Vagina (tissue), 2 donors: Measurements from ENCODE around the gene ALOXE3. TPM values are rescaled to one million over a fixed set of nuclear protein-coding genes. Genes with fewer than 3 reads are reported as not detected.

Experiments
- DNase-seq, 2 donors: peaks; one replicate each; pipeline ENCODE4 v3.0.0-alpha.2; 2017; ENCODE audit errors: extremely low spot score in 2 of 2
- H3K27ac ChIP-seq: fragments of 200-600 bp; sonication (generic); one replicate; pipeline ENCODE4 v1.5.1; 2019
- H3K27me3 ChIP-seq: fragments of 200-600 bp; sonication (generic); one replicate; pipeline ENCODE4 v1.5.1; 2019
- H3K36me3 ChIP-seq, 2 donors: fragments of 200-600 bp; sonication (generic); one replicate each; pipeline ENCODE4 v1.5.1; 2017 to 2019
- H3K4me1 ChIP-seq: fragments of 200-600 bp; sonication (generic); one replicate; pipeline ENCODE4 v1.5.1; 2019
- H3K4me3 ChIP-seq, 2 donors: fragments of 200-600 bp; sonication (generic); 1 replicate in 1 of 2; 2 replicates in 1 of 2; pipeline ENCODE4 v1.5.1; 2016 to 2019
- H3K9me3 ChIP-seq: fragments of 200-600 bp; sonication (generic); one replicate; pipeline ENCODE4 v1.5.1; 2019
- POLR2A ChIP-seq, 2 donors: fragments of 450-650 bp; IDR thresholded peaks; one replicate each; pipeline ENCODE4 v1.6.1; 2017; ENCODE audit warnings: antibody characterized with exemption in 2 of 2, mild to moderate bottlenecking in 2 of 2, moderate library complexity in 2 of 2
- POLR2AphosphoS5 ChIP-seq, 2 donors: sonication (generic); formaldehyde crosslinking; IDR thresholded peaks; one replicate each; pipeline ENCODE4 v1.9.0; 2017; ENCODE audit warnings: antibody characterized with exemption in 2 of 2, mild to moderate bottlenecking in 2 of 2, low read depth in 1 of 2; ENCODE audit not compliant: insufficient read depth in 1 of 2
- intact Hi-C: fragments of 100-400 bp; cut with DNase I; formaldehyde crosslinking; loops from one replicate; pipeline ENCODE4 v1.15.1; 2023
- total RNA-seq: library from RNA; depleted of rRNA; stranded (reverse); fragments of >200 nt; gene quantifications from one replicate; pipeline ENCODE4 v1.2.3, GENCODE V29; 2016
- TF ChIP-seq, protein P1 (sequence below), 3 experiments: fragments of 450-650 bp in 2 of 3; fragments of 200-600 bp in 1 of 3; sonication (generic) in 1 of 3; IDR thresholded peaks; one replicate each; pipeline ENCODE4 v1.5.1; 2017 to 2019; ENCODE audit warnings: antibody characterized with exemption in 3 of 3, mild to moderate bottlenecking in 2 of 3, moderate library complexity in 2 of 3

The ALOXE3 gene
- total RNA-seq, 1 donor from 2014 or later: 1.5 TPM

DNA sequence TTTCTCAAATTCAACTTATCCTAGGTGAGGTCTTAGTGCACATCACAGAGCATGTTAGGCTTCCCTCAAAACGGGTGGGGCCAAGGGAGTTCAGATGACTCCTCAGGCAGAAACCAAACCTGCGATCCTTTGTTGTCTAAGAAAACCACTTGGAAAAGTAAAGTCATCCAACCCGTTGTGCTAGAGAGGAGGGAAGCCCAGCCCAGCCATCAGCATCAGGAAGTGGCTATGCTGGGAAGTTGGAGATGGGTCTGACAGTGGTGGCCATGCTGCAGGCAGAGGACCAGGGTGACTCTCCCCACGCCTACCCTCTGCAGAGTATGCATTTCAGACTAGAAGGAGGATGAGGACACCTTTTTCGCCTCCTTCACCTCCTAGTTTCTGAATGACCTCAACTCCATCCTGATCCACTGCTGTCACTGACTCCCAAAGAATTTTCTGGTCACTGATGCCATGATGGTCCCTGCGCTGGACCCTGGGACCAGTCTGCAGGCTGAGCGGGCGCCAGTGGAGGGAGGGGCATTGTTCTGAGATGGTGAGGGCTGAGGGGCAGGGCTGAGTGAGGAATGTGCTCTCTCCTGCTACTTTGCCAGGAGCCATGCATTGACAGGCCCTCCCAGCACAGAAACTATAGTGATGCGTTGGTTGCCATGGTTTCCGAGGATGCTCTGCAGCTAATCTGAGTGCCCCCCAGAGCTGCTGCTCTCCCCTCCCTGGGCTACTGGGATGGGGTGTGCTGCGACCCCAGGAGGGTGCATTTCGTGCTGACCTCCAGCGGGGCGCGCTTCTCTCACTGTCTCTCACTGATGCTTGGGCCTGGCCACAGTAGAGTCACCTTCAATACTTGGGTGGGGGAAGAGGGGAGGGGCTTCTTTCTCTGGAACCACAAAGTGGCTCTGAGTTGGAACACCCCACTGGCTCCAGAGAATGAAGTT, 51.2 kb downstream of the ALOXE3 start:
- TF ChIP-seq, protein P1, sequence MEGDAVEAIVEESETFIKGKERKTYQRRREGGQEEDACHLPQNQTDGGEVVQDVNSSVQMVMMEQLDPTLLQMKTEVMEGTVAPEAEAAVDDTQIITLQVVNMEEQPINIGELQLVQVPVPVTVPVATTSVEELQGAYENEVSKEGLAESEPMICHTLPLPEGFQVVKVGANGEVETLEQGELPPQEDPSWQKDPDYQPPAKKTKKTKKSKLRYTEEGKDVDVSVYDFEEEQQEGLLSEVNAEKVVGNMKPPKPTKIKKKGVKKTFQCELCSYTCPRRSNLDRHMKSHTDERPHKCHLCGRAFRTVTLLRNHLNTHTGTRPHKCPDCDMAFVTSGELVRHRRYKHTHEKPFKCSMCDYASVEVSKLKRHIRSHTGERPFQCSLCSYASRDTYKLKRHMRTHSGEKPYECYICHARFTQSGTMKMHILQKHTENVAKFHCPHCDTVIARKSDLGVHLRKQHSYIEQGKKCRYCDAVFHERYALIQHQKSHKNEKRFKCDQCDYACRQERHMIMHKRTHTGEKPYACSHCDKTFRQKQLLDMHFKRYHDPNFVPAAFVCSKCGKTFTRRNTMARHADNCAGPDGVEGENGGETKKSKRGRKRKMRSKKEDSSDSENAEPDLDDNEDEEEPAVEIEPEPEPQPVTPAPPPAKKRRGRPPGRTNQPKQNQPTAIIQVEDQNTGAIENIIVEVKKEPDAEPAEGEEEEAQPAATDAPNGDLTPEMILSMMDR (IDR thresholded peaks at IDR 0.05): no peak
- TF ChIP-seq POLR2A (IDR thresholded peaks at IDR 0.05): no peak
- TF ChIP-seq POLR2AphosphoS5 (IDR thresholded peaks at IDR 0.05; ENCODE audit: insufficient read depth in 1 of 2, low read depth in 1 of 2): no peak
- Histone ChIP-seq H3K36me3 (no peaks in the 10 kb centered on the region), H3K27me3 (no peaks in the 10 kb centered on the region), H3K4me1 (peaks cover 21% of the 10 kb centered on the region), H3K27ac (no peak overlapping the region), H3K9me3 (no peaks in the 10 kb centered on the region), H3K4me3 (no peak overlapping the region)
- DNase-seq: no peak
- intact Hi-C loops: no loop called here

DNA sequence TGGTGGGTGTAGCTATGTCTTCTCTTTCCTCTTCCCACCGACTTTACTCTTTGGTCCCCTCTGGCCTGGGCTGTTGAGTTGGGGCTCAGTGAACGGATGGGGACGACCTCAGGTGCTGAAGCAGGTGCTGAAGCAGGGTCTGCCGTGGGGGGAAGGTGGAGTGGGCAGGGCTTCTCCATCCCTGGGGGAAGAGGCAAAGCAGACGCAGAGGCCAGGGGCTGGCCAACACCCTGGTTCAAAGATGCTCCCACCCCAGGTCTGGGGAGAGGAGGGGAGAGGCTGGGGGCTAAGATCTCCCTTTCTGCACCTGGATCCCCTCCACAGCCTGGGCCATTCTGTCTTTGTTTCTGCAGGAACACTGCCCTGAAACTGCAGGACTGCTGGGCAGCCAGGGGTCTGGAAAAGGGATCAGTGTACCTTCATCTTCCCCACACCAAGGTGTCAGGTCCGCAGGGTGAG, 53.7 kb downstream of the ALOXE3 start:
- no peaks in the 10 kb centered on the region for H3K9me3 ChIP-seq
- H3K36me3 ChIP-seq: no peaks in the 10 kb centered on the region
- intact Hi-C loops: no loop called here
- H3K27me3 ChIP-seq: no peaks in the 10 kb centered on the region
- H3K27ac ChIP-seq: no peak overlapping the region
- DNase-seq: no peak
- no peak overlapping the region for H3K4me3 ChIP-seq
- TF ChIP-seq, protein P1 (IDR thresholded peaks at IDR 0.05): no peak
- TF ChIP-seq POLR2AphosphoS5 (IDR thresholded peaks at IDR 0.05; ENCODE audit: insufficient read depth in 1 of 2, low read depth in 1 of 2): no peak
- TF ChIP-seq POLR2A (IDR thresholded peaks at IDR 0.05): no peak
- peaks cover 21% of the 10 kb centered on the region for H3K4me1 ChIP-seq

DNA sequence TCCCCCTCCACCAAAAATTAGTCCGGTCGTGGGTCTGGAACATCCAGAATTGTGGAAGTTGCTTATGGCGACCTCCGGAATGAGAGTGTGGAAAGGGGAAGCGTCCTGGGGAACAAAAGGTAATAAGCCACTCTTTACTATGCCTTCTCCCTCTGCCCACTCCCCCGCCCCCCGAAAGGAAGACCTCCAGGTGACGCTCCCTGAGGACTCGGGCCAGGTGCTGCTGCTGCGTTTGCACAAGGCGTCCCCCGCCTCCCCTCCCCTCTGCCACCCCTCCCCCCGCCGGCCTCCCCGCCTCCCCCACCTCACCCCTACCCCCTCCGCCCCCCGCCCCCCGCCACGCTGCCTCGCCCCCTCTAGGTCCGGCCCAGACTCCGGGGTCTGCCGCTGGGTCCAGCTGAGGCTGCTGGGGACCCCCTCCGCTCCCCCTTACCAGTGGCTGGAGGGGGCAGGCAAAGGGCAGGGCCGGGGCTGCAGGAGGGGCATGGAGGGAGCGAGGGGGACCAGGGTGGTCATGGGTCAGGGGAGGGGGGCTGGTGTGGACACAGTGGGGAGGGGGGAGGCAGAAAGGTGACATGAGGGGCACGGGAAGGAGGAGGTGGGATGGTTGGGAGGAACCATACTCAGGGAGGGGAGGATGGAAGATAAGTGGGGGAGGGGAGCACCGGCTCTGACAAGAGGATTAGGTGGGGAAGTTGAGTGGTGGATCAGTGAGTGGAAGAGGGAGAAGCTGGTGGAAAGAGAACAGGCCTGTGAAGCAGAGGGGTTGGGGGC, 54.4 kb downstream of the ALOXE3 start:
- no peaks in the 10 kb centered on the region for H3K27me3 ChIP-seq
- H3K36me3 ChIP-seq: no peaks in the 10 kb centered on the region
- H3K4me1 ChIP-seq: peaks cover 21% of the 10 kb centered on the region
- no peak overlapping the region for H3K27ac ChIP-seq
- no peaks in the 10 kb centered on the region for H3K9me3 ChIP-seq
- peak overlapping the region in 1 of 2 donors; percentile 29 for H3K4me3 ChIP-seq
- TF ChIP-seq, protein P1 (IDR thresholded peaks at IDR 0.05): no peak
- TF ChIP-seq POLR2AphosphoS5 (IDR thresholded peaks at IDR 0.05; ENCODE audit: insufficient read depth in 1 of 2, low read depth in 1 of 2) (no peak), POLR2A (IDR thresholded peaks at IDR 0.05) (no peak)
- no peak for DNase-seq
- intact Hi-C loops: no loop called here

DNA sequence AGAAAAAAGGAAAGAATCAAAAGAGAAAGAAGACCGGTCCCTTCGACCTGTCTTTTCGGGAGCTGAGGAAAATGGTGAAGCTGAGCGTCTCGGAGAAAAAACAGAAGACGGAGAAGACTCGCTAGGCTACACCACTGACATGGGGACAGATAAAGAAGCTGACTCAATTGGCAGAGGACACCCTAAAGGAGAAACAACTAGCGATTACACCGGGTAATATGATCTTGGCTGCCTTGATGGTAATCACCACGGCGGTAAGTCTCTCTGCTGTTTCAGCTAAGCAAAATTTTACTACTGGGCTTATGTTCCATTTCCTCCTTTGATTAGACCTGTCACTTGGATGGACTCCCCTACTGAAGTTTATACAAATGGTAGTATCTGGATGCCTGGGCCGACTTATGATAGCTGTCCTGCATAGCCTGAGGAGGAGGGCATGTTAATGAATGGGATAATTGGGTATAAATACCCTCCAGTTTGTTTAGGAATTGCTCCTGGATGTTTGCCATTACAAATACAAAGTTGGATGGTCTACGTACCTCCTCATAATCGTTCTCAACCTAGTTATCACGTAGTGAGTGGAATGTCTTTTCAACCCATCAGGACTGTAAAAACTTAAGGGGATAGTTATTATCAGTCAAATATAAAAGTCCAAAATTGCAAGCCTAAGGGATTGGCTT, 55.4 kb downstream of the ALOXE3 start:
- Histone ChIP-seq H3K4me3 (peak overlapping the region; percentile 18 to 29), H3K36me3 (no peaks in the 10 kb centered on the region), H3K9me3 (no peaks in the 10 kb centered on the region), H3K27ac (no peak overlapping the region), H3K27me3 (no peaks in the 10 kb centered on the region), H3K4me1 (peaks cover 21% of the 10 kb centered on the region)
- no peak for TF ChIP-seq POLR2AphosphoS5 (IDR thresholded peaks at IDR 0.05; ENCODE audit: insufficient read depth in 1 of 2, low read depth in 1 of 2)
- TF ChIP-seq POLR2A (IDR thresholded peaks at IDR 0.05): no peak
- TF ChIP-seq, protein P1 (IDR thresholded peaks at IDR 0.05): no peak
- intact Hi-C loops: no loop called here
- DNase-seq: no peak
